Activated T-cell treated with anti-CD3 and anti-CD28 coated beads for 1 hour (primary cell): Measurements from ENCODE around the gene MCM9.
"Not testable (repeated sequence)": the region's sequence is repeated elsewhere in the genome, so short reads cannot be mapped to it uniquely, and the experiment has no call there.

ENCODE experiments used
- DNase-seq: peaks from one replicate; pipeline ENCODE4 v3.0.0-alpha.2; 2020; ENCODE audit warnings: low read depth

The MCM9 gene

DNA sequence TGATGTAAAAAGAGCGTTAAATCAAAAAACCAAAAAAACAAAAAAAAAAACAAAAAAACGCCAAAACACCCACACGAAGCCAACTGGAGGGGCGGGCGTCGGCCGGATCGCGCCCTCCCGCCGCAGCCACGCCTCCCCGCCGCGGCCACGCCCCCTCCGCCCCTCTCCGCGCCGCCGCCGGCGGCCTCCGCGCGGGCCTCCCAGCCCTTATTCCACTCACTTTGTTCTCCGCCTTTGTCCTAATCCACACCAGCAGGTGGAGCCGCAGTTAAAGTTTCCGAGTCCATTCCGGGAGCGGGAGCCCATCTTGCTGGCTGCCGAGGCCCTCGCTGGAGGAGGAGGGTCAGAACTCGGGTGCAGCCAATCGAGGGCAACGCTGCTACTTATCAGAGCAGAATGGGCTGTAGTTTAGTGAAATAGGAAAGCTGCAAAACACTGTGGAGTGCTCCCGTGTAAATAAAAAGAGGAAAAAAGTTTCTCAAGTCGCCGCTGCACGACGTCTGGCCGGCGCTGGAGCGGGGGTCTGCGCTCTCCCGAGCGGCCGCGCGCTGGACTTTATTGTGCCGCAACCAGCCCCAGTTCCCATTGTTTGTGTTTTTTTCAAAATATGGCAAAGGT, 41.0 kb downstream of the MCM9 start, which contains the start of gene ASF1A:
TSS of gene ASF1A (plus strand) at position 346 of the 618 bp plus-strand sequence. CDS start at position 608, 262 bp downstream.
- DNase-seq: peak; percentile 88

DNA sequence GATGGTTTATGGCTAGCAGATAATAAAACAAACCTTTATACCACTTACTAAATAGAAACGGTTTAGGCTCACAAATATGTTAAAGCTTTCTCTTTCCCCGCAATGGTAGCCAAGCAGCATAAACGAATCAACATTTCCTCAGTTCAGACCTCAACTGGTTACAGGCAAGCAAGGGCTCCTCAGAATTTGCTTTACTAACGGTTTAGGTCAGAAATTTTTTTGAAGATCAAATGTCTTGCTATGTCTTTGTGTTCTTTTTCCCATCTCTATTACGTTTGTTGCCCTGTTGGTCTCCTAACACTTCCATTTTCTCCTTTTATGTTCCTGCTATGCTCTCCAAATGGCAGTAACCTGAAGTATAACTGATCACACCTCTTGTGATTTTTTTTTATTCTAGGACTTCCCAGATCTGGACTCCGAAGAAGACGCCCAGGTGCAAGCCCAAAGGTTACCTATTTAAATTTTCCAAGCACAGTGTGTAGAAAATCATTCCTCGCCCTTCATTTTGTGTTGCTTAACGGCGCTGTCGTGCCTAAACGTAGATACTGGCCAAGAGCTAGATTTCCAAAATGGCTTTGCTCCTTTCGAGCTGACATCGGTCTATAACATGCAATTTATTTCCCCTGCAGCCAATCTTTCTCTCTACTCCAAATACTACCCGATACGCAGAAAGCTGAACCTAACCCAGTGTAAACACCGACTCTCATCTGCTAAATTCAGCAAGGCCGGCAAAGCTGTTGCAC, 41.7 kb downstream of the MCM9 start:
- DNase-seq: no peak

GRCh38 chr6:118892355-118892991, 42.5 kb downstream of the MCM9 start:
- no peak for DNase-seq

DNA sequence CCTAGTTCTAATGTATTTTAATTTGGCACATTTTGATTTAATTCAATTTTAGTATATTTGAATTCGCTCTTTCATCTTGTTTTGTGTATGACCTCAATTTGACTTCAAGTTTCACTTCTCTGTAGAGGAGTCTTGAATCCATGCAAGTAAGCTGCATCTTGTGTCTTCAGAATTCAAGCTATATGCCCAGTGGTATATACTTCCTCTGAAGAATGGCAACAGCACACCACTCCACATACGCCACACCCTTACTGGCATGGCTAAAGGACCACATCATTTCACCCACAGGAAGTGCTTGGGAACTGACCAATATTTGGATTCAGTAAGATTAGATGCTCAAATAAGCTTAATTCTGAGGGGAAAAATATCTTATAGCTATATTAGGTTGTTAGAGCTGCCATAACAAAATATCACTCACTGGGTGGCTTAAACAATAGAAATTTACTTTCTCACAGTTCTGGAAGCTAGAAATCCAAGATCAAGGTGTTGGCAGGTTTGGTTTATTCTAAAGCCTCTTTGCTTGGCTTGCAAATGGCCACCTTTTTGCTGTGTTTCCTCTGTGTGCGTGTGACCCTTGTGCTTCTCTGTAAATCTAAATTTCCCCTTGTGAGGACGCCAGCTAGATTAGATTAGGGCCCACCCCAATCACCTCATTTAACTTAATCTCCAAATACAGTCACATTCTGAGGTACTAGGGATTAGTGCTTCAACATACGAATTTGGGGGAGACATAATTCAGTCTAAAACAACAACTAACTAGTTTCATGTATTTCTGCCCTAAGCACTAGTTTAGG, 43.8 kb downstream of the MCM9 start:
- no peak for DNase-seq

GRCh38 chr6:118889163-118889562, 45.8 kb downstream of the MCM9 start:
- no peak for DNase-seq

GRCh38 chr6:118886641-118887040, 48.3 kb downstream of the MCM9 start:
- no peak for DNase-seq

- DNase-seq: no peak
Measured at GRCh38 chr6:118882314-118882905, 52.5 kb downstream of the MCM9 start.

DNA sequence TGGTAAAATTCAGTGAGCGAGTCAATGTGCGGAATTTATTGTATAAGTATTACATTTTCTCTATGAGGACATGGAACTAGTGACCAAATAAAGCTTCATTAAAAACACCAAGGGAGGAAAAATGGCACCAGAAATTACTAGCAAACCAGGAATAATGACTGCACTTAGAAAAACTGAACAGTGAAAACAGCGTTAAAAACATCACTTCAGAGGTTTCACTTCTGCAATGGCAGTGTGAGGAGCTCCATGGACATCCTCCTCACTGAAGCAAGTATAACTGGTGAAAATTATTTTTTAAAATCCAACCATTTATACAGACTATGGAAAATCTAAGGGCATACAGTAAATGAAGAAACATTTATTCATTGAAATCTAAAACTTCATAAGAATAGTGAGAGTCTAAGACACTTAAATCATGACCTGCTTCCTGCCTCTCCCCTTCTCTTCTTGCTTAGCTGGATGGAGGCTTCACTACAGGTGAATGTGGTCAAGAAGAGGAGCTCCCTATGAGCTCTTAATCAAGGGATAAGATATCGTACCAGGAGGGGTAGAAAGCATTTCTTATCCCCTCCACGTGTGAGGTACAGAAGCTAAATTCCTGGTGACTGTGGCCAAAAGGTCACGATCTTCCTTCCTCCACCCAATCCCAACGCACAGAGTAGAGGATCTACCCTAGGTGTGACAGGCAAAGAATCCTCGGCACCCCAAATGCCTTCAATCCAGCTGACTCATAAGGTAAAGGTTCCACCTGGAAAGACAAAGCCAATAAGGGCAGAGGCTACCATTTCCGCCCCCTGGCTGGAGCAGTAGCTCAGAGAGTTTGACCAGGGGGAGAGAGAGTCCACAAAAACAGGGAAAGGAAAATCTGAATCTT, 53.3 kb downstream of the MCM9 start:
- no peak for DNase-seq

- no peak for DNase-seq
Measured at GRCh38 chr6:118877806-118878205, 57.2 kb downstream of the MCM9 start.

DNA sequence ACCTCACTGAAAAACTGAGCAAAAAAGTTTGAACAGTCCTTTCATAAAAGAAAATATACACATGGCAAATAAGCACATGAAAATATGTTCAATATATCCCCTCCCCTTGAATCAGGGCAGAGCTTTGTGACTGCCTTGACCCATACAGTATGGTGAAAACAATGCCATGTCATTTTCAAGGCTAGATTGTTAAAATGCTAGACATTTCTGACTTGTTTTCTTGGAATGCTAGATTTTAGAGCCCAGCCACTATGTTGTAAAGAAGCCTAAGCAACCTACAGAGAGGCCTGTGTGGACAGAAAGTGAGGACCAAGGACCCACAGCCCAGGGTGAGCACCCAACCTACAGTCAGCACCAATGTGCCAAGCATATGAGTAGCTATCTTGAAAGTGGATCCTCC, 58.1 kb downstream of the MCM9 start:
- no peak for DNase-seq

DNA sequence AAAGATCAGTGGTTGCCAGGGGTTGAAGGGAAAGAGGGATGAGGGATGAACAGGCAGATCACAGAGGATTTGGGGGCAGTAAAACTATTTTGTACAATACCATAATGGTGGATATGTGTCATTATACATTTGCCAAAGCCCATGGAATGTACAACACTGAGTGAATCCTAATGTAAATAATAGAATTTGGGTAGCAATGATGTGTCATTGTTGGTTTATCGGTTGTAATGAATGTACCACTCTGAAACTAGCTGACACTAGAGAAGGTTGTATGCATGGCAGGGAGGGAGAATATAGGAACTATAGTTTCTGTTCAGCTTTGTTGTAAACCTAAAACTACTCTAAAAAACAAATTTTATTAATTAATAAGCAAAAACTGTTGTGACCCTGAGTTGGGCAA, 58.8 kb downstream of the MCM9 start:
- DNase-seq: no peak

DNA sequence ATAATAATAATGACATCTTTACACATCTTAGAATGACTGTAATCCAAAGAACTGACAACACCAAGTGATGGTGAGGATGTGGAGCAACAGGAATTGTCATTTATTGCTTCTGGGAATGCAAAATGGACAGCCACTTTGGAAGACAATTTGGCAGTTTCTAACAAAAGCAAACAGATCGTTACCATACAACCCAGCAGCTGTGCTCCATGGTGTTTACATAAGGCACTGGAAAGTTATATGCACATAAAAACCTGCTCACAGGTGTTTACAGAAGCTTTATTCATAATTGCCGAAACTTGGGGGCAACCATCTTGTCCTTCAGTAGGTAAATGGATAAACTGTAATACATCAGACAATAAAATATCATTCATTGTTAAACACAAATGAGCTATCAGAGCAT, 59.3 kb downstream of the MCM9 start:
- no peak for DNase-seq

GRCh38 chr6:118873239-118873638, 61.7 kb downstream of the MCM9 start:
- DNase-seq: no peak

DNA sequence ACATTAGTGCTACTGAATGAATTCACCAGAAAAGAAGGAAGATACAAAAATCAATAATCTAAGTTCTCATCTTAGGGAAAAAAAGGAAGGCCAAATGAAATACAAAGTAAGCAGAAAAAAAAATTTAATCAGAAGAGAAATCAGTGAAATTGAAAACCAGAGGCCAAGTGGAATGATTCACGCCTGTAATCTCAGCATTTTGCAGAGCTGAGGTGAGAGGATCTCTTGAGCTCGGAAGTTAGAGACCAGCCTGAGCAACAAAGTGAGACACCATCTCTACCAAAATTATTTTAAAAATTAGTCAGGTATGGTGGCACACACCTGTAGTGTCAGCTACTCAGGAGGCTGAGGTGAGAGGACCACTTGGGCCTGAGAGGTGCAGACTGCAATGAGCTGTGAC, 62.2 kb downstream of the MCM9 start:
- no peak for DNase-seq

GRCh38 chr6:118872318-118872717, 62.6 kb downstream of the MCM9 start:
- no peak for DNase-seq

DNA sequence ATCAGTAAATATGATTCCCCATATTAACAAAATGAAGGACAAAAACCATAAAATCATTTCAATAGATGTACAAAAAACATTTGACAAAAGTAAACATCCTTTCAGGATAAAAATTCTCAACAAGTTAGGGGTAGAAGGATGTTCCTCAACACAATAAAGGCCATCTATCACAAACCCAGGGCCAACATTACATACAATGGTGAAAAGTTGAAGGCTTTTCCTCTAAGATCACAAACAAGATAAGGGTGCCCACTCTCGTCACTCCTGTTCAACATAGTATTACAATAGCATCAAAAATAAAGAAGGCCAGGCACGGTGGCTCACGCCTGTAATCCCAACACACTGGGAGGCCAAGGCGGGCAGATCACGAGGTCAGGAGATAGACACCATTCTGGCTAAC, 63.6 kb downstream of the MCM9 start:
- DNase-seq: no peak

GRCh38 chr6:118869894-118870589, 64.9 kb downstream of the MCM9 start:
- no peak for DNase-seq

GRCh38 chr6:118869350-118869749, 65.6 kb downstream of the MCM9 start:
- DNase-seq: no peak

- DNase-seq: not testable (repeated sequence)
Measured at GRCh38 chr6:118868901-118869300, 66.1 kb downstream of the MCM9 start.

- DNase-seq: no peak
Measured at GRCh38 chr6:118867181-118867580, 67.8 kb downstream of the MCM9 start.

GRCh38 chr6:118865100-118865391, 69.9 kb downstream of the MCM9 start:
- no peak for DNase-seq
